CD8-positive, alpha-beta memory T cell (primary cell): ENCODE data around the gene KIF19. TPM values are rescaled to one million over a fixed set of nuclear protein-coding genes. Genes with fewer than 3 reads are reported as not detected.

Experiments used
- CTCF ChIA-PET: fragments of 350-600 bp; sonication (Branson Sonifier 250); formaldehyde crosslinking; loops from one replicate; lab custom pipeline; 2021; ENCODE audit warnings: antibody characterized with exemption; lab: Charles Lee
- POLR2A ChIA-PET: fragments of 350-600 bp; sonication (Branson Sonifier 250); formaldehyde crosslinking; loops from one replicate; lab custom pipeline; 2021; ENCODE audit warnings: antibody characterized with exemption; lab: Charles Lee
- DNase-seq, 5 donors: peaks; one replicate each; pipeline versions ENCODE4 v3.0.0 to v3.0.0-alpha.2; 2020 to 2022; ENCODE audit warnings: mixed read lengths in 1 of 5
- H3K27ac ChIP-seq: one replicate; pipeline ENCODE4 v1.7.0; 2013; ENCODE audit warnings: low read depth, mild to moderate bottlenecking, low read length, moderate library complexity
- H3K27me3 ChIP-seq: 2 replicates; pipeline ENCODE4 v1.7.0; 2013; ENCODE audit warnings: low read length, mild to moderate bottlenecking; ENCODE audit not compliant: insufficient read depth, poor library complexity, severe bottlenecking
- H3K36me3 ChIP-seq: 2 replicates; pipeline ENCODE4 v1.7.0; 2013; ENCODE audit warnings: mild to moderate bottlenecking, low read length, moderate library complexity; ENCODE audit not compliant: insufficient read depth
- H3K4me1 ChIP-seq: 2 replicates; pipeline ENCODE4 v1.7.0; 2013; ENCODE audit warnings: mild to moderate bottlenecking, low read length, moderate library complexity; ENCODE audit not compliant: insufficient read depth
- H3K4me3 ChIP-seq: 2 replicates; pipeline ENCODE4 v1.7.0; 2013; ENCODE audit warnings: mild to moderate bottlenecking, low read length
- H3K9me3 ChIP-seq: 2 replicates; pipeline ENCODE4 v1.7.0; 2013; ENCODE audit warnings: mild to moderate bottlenecking, low read length
- H3K27ac Mint-ChIP-seq, 8 donors: one replicate each; pipeline ENCODE4 v1.8.0; 2020 to 2021; ENCODE audit warnings: mixed read lengths in 8 of 8, mild to moderate bottlenecking in 6 of 8, inconsistent platforms in 3 of 8, moderate library complexity in 3 of 8
- H3K27me3 Mint-ChIP-seq, 2 donors: one replicate each; pipeline ENCODE4 v1.8.0; 2020 to 2021; ENCODE audit warnings: mixed read lengths in 2 of 2, mild to moderate bottlenecking in 1 of 2, moderate library complexity in 1 of 2
- H3K36me3 Mint-ChIP-seq, 3 donors: one replicate each; pipeline ENCODE4 v1.8.0; 2020 to 2021; ENCODE audit warnings: mixed read lengths in 3 of 3, inconsistent platforms in 1 of 3, mild to moderate bottlenecking in 1 of 3
- H3K4me1 Mint-ChIP-seq, 3 donors: one replicate each; pipeline ENCODE4 v1.8.0; 2020 to 2021; ENCODE audit warnings: mixed read lengths in 3 of 3, inconsistent platforms in 1 of 3, mild to moderate bottlenecking in 1 of 3
- H3K4me3 Mint-ChIP-seq, 7 donors: one replicate each; pipeline ENCODE4 v1.8.0; 2020 to 2021; ENCODE audit warnings: mixed read lengths in 7 of 7, mild to moderate bottlenecking in 6 of 7, moderate library complexity in 4 of 7, inconsistent platforms in 2 of 7
- H3K9me3 Mint-ChIP-seq, 5 donors: one replicate each; pipeline ENCODE4 v1.8.0; 2020 to 2022; ENCODE audit warnings: mixed read lengths in 5 of 5, mild to moderate bottlenecking in 3 of 5, moderate library complexity in 2 of 5, inconsistent platforms in 1 of 5
- polyA plus RNA-seq: library from polyadenylated mRNA; unstranded; fragments of 300-500 nt; fragmentation: Illumina TruSeq; gene quantifications from one replicate; pipeline ENCODE4 v1.2.3, GENCODE V29; 2021
- total RNA-seq, 2 experiments: library from RNA; stranded (reverse); gene quantifications; one replicate each; pipeline ENCODE4 v1.2.3, GENCODE V29; 2021

KIF19 gene
- total and polyA plus RNA-seq, 3 experiments from 2014 or later: 0.20 to 3.4 (median 0.24) TPM

DNA sequence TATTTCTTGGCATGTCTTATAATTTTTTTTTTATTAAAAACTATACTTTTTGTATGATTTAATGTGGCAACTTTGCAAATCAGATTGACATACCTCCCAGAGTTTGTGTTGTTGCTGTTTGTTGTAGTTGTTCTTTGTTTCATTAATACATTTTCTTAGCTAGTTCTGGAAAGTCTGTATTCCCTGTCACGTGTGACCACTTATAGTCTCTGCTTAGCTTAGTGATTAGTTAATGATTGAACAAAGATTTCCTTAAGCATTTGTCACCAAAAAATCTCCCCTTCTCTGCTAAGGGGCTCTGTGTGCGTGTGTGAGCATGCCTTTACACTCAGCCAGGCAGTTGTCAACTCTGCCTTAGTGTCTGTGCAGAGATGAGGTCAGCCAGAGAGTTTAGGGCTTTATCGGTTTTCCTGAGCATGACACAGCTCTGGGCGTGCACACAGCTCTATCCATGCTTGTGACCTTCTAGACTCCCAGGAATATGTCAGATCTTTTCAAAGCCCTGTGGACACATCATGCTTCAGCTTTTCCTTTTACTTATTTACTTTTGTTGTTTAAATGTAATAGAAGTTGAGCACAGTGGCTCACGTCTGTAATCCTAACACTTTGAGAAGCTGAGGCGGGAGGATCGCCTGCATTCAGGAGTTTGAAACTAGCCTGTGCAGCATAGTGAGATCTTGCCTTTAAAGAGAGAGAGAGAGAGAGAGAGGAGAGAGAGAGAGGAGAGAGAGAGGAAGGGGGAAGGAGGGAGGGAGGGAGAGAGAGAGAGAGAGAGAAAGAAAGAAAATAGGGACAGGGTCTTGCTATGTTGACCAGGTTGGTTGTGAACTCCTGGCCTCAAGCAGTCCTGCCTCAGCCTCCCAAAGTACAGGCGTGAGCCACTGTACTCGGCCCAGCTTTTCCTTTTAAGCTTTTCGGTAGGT, 30.1 kb upstream of the KIF19 start:
- Mint-ChIP-seq H3K4me1 (peaks cover 15 to 17% (median 17%) of the 10 kb centered on the region in 3 donors), H3K36me3 (no peaks in the 10 kb centered on the region), H3K9me3 (no peaks in the 10 kb centered on the region), H3K27ac (no peak overlapping the region), H3K4me3 (no peak overlapping the region), H3K27me3 (no peaks in the 10 kb centered on the region)
- Histone ChIP-seq H3K27me3 (no peaks in the 10 kb centered on the region), H3K4me3 (no peak overlapping the region), H3K36me3 (no peaks in the 10 kb centered on the region), H3K27ac (peak overlapping the region; percentile 75), H3K4me1 (peaks cover 5% of the 10 kb centered on the region), H3K9me3 (no peaks in the 10 kb centered on the region)
- no peak for DNase-seq
- ChIA-PET POLR2A (interaction anchor here (0.6 to 2.2 kb wide), 3 partner anchors 9 to 156 kb away, joined by 3 to 7 read pairs (median 5); no protein-coding TSS in a partner anchor), CTCF (interaction anchor here (0.8 to 8.0 kb wide), 20 partner anchors 8 to 92 kb away, joined by 3 to 52 read pairs (median 4); partner anchors contain the start of genes DNAI2, RPL38 and TTYH2)

- H3K4me3 ChIP-seq: no peak overlapping the region
- no peaks in the 10 kb centered on the region for H3K9me3 ChIP-seq
- peaks cover 5% of the 10 kb centered on the region for H3K4me1 ChIP-seq
- H3K27me3 ChIP-seq: no peaks in the 10 kb centered on the region
- DNase-seq: peak in 1 of 5 donors; percentile 60
- peak overlapping the region in 1 of 7 donors; percentile 54 for H3K4me3 Mint-ChIP-seq
- ChIA-PET CTCF (interaction anchor here (0.8 to 8.0 kb wide), 16 partner anchors 9 to 92 kb away, joined by 3 to 52 read pairs (median 5); partner anchors contain the start of genes RPL38 and TTYH2), POLR2A (interaction anchor here (0.6 to 2.2 kb wide), 3 partner anchors 9 to 85 kb away, joined by 3 to 19 read pairs (median 5); no protein-coding TSS in a partner anchor)
- peaks cover 19 to 22% (median 22%) of the 10 kb centered on the region in 3 donors for H3K4me1 Mint-ChIP-seq
- H3K36me3 Mint-ChIP-seq: no peaks in the 10 kb centered on the region
- peak overlapping the region in 3 of 8 donors; percentile 29 to 73 (median 55) for H3K27ac Mint-ChIP-seq
- no peaks in the 10 kb centered on the region for H3K9me3 Mint-ChIP-seq
- H3K36me3 ChIP-seq: no peaks in the 10 kb centered on the region
- no peaks in the 10 kb centered on the region for H3K27me3 Mint-ChIP-seq
- peak overlapping the region; percentile 75 for H3K27ac ChIP-seq
Observed at GRCh38 chr17:74296548-74296936, 29.5 kb upstream of the KIF19 start.

- no peak overlapping the region for H3K4me3 Mint-ChIP-seq
- H3K9me3 ChIP-seq: no peaks in the 10 kb centered on the region
Observed at GRCh38 chr17:74297941-74298340, 28.1 kb upstream of the KIF19 start.

DNA sequence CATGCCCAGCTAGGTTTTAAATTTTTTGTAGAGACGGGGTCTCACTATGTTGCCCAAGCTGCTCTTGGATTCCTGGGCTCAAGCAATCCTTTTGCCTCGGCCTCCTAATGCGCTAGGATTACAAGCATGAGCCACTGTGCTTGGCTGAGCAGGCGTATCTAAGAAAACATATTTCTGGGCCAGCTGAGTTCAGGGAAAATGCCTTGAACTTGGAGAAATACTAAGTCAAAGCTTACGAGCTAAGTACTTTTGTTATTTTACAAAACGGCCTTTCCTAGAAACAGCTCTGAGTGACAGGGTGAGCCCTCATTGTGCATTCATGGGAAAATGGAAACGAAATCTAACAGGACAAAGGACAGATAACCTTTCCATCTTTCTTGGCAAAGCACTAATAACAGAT, 27.2 kb upstream of the KIF19 start:
- Histone ChIP-seq H3K36me3 (no peaks in the 10 kb centered on the region), H3K4me3 (no peak overlapping the region)

More at GRCh38 chr17:74297941-74298340, 28.1 kb upstream of the KIF19 start:
- Histone ChIP-seq H3K27ac (no peak overlapping the region), H3K4me3 (no peak overlapping the region), H3K27me3 (no peaks in the 10 kb centered on the region), H3K4me1 (peaks cover 5% of the 10 kb centered on the region), H3K36me3 (no peaks in the 10 kb centered on the region)
- ChIA-PET CTCF (interaction anchor here (1.7 to 8.0 kb wide), 5 partner anchors 14 to 94 kb away, joined by 4 to 42 read pairs (median 9); partner anchors contain the start of genes BTBD17 and RPL38), POLR2A (interaction anchor here (0.6 to 2.2 kb wide), 2 partner anchors 11 to 95 kb away, joined by 5 to 6 read pairs; no protein-coding TSS in a partner anchor)
- H3K4me1 Mint-ChIP-seq: peaks cover 19 to 22% (median 22%) of the 10 kb centered on the region in 3 donors
- H3K9me3 Mint-ChIP-seq: no peaks in the 10 kb centered on the region
- peak overlapping the region in 2 of 8 donors; percentile 29 to 93 for H3K27ac Mint-ChIP-seq
- no peaks in the 10 kb centered on the region for H3K36me3 Mint-ChIP-seq
- H3K27me3 Mint-ChIP-seq: no peaks in the 10 kb centered on the region
- no peak for DNase-seq

GRCh38 chr17:74299226-74300009, 26.6 kb upstream of the KIF19 start:
- Mint-ChIP-seq H3K27me3 (no peaks in the 10 kb centered on the region), H3K27ac (no peak overlapping the region), H3K4me1 (peaks cover 19 to 22% (median 22%) of the 10 kb centered on the region in 3 donors), H3K36me3 (no peaks in the 10 kb centered on the region), H3K9me3 (no peaks in the 10 kb centered on the region), H3K4me3 (no peak overlapping the region)
- Histone ChIP-seq H3K9me3 (no peaks in the 10 kb centered on the region), H3K27me3 (no peaks in the 10 kb centered on the region), H3K4me1 (peaks cover 5% of the 10 kb centered on the region), H3K4me3 (no peak overlapping the region), H3K27ac (no peak overlapping the region), H3K36me3 (no peaks in the 10 kb centered on the region)
- POLR2A ChIA-PET: no interaction called here
- DNase-seq: no peak
- CTCF ChIA-PET: interaction anchor here (0.6 to 8.0 kb wide), 15 partner anchors 13 to 100 kb away, joined by 3 to 42 read pairs (median 4); partner anchors contain the start of genes BTBD17, GPR142, RPL38 and TTYH2

More for the DNA sequence above, 27.2 kb upstream of the KIF19 start:
- Mint-ChIP-seq H3K9me3 (no peaks in the 10 kb centered on the region), H3K27me3 (no peaks in the 10 kb centered on the region), H3K4me1 (peaks cover 19 to 22% (median 22%) of the 10 kb centered on the region in 3 donors), H3K27ac (no peak overlapping the region), H3K36me3 (no peaks in the 10 kb centered on the region), H3K4me3 (no peak overlapping the region)
- H3K9me3 ChIP-seq: no peaks in the 10 kb centered on the region
- H3K27ac ChIP-seq: no peak overlapping the region
- ChIA-PET CTCF (interaction anchor here (0.9 to 8.0 kb wide), 13 partner anchors 12 to 95 kb away, joined by 3 to 42 read pairs (median 4); partner anchors contain the start of genes BTBD17, GPR142, RPL38 and TTYH2), POLR2A (no interaction called here)
- no peaks in the 10 kb centered on the region for H3K27me3 ChIP-seq
- peaks cover 5% of the 10 kb centered on the region for H3K4me1 ChIP-seq
- DNase-seq: no peak

DNA sequence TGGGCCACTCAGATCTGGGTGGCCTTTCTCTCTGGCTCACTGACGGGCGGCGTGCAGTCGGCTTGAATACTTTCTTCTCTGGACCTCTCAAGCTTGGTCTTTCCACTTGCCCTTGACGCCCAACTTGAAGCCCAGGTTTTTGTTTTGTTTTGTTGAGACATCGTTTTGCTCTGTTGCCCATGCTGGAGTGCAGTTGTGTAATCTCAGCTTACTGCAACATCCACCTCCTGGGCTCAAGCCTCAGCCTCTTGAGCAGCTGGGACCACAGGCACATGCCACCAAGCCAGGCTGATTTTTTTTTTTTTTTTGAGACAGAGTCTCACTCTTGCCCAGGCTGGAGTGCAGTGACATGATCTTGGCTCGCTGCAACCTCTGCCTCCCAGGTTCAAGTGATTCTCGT, 22.7 kb upstream of the KIF19 start:
- DNase-seq: no peak
- ChIA-PET CTCF (interaction anchor here (0.9 to 1.7 kb wide), 6 partner anchors 19 to 92 kb away, joined by 3 to 5 read pairs (median 3); no protein-coding TSS in a partner anchor), POLR2A (interaction anchor here (0.6 to 1.9 kb wide), 2 partner anchors 29 to 94 kb away, joined by 3 to 6 read pairs; no protein-coding TSS in a partner anchor)
- Mint-ChIP-seq H3K27me3 (peaks cover 0 to 6% of the 10 kb centered on the region in 2 donors), H3K9me3 (no peaks in the 10 kb centered on the region), H3K4me1 (peaks cover 10 to 14% (median 13%) of the 10 kb centered on the region in 3 donors), H3K27ac (no peak overlapping the region), H3K4me3 (no peak overlapping the region), H3K36me3 (no peaks in the 10 kb centered on the region)
- H3K27me3 ChIP-seq: no peaks in the 10 kb centered on the region
- no peaks in the 10 kb centered on the region for H3K9me3 ChIP-seq
- no peak overlapping the region for H3K27ac ChIP-seq
- H3K36me3 ChIP-seq: no peaks in the 10 kb centered on the region
- H3K4me3 ChIP-seq: no peak overlapping the region
- no peaks in the 10 kb centered on the region for H3K4me1 ChIP-seq

DNA sequence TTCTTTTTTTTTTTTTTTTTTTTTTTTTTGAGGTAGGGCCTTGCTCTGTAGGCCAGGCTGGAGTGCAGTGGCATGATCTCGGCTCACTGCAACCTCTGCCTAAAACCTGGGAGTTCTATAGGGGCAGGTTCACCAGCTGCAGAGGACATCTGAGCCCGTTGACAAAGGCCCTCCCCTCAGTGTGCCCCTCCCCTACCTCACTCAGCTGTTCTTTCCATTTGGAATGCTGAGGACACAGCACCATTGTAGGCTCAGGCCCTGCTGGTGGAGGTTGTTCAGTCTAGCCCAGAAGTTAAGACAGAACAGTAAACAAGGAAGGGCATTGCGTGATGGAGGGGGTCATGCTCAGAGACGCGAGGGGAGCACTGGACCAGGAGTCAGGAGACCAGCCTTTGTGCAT, 21.8 kb upstream of the KIF19 start:
- no peak overlapping the region for H3K4me3 Mint-ChIP-seq
- Histone ChIP-seq H3K9me3 (no peaks in the 10 kb centered on the region), H3K27me3 (no peaks in the 10 kb centered on the region), H3K27ac (no peak overlapping the region), H3K36me3 (no peaks in the 10 kb centered on the region), H3K4me3 (no peak overlapping the region), H3K4me1 (no peaks in the 10 kb centered on the region)
- peaks cover 10 to 14% (median 13%) of the 10 kb centered on the region in 3 donors for H3K4me1 Mint-ChIP-seq
- POLR2A ChIA-PET: no interaction called here
- H3K27ac Mint-ChIP-seq: no peak overlapping the region
- peaks cover 1 to 6% of the 10 kb centered on the region in 2 donors for H3K27me3 Mint-ChIP-seq
- H3K36me3 Mint-ChIP-seq: no peaks in the 10 kb centered on the region
- DNase-seq: no peak
- no peaks in the 10 kb centered on the region for H3K9me3 Mint-ChIP-seq
- CTCF ChIA-PET: interaction anchor here (0.9 to 1.1 kb wide), 3 partner anchors 55 to 93 kb away, joined by 3 to 6 read pairs (median 3); partner anchors contain the start of gene GPR142
